HUES48 (cell line): ENCODE data around the gene HAPLN2.

Source experiments
- H3K27ac ChIP-seq: one replicate; pipeline ENCODE4 v1.7.0; 2013; ENCODE audit warnings: low read depth, low read length, inconsistent platforms
- H3K27me3 ChIP-seq: 2 replicates; pipeline ENCODE4 v1.6.1; 2013; ENCODE audit warnings: mild to moderate bottlenecking, low read length; ENCODE audit not compliant: control insufficient read depth, insufficient read depth
- H3K36me3 ChIP-seq: 2 replicates; pipeline ENCODE4 v1.6.1; 2013; ENCODE audit warnings: low read length; ENCODE audit not compliant: control insufficient read depth, insufficient read depth
- H3K4me1 ChIP-seq: 2 replicates; pipeline ENCODE4 v1.6.1; 2013; ENCODE audit warnings: mild to moderate bottlenecking, low read length; ENCODE audit not compliant: control insufficient read depth, insufficient read depth
- H3K4me3 ChIP-seq: 2 replicates; pipeline ENCODE4 v1.5.1; 2013; ENCODE audit warnings: mild to moderate bottlenecking, low read depth, low read length
- H3K9ac ChIP-seq: 2 replicates; pipeline ENCODE4 v1.6.1; 2013; ENCODE audit warnings: mild to moderate bottlenecking, low read depth, low read length, moderate library complexity
- H3K9me3 ChIP-seq: 2 replicates; pipeline ENCODE4 v1.6.1; 2013; ENCODE audit warnings: low read length; ENCODE audit not compliant: control insufficient read depth, insufficient read depth

HAPLN2 gene

DNA sequence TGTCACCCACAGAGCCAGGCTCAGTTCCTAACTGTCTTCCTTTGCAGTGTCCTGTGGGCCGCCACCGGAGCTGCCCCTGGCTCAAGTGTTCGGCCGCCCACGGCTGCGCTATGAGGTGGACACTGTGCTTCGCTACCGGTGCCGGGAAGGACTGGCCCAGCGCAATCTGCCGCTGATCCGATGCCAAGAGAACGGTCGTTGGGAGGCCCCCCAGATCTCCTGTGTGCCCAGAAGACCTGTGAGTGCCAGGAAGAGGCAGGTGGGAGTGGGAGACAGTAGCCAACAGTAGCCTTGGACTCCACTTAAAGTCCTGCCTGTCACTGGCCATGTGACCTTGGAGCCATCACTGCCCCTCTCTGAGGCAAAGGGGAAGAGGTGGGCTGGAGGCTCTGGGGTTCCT, 39.3 kb downstream of the HAPLN2 start:
- H3K27ac ChIP-seq, result no peak overlapping the region
- peaks cover 50% of the 10 kb centered on the region for H3K27me3 ChIP-seq
- no peak overlapping the region for H3K9ac ChIP-seq
- no peaks in the 10 kb centered on the region for H3K9me3 ChIP-seq
- peaks cover 44% of the 10 kb centered on the region for H3K4me1 ChIP-seq
- H3K4me3 ChIP-seq, result no peak overlapping the region
- H3K36me3 ChIP-seq, result no peaks in the 10 kb centered on the region

DNA sequence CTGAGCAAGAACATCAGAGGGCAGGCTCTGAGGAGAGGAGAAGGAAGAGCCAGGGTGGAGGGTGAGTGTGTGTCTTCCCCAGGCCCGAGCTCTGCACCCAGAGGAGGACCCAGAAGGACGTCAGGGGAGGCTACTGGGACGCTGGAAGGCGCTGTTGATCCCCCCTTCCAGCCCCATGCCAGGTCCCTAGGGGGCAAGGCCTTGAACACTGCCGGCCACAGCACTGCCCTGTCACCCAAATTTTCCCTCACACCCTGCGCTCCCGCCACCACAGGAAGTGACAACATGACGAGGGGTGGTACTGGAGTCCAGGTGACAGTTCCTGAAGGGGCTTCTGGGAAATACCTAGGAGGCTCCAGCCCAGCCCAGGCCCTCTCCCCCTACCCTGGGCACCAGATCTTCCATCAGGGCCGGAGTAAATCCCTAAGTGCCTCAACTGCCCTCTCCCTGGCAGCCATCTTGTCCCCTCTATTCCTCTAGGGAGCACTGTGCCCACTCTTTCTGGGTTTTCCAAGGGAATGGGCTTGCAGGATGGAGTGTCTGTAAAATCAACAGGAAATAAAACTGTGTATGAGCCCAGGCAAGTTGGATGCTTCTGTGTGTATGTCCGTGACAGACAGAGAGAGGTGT, 39.8 kb downstream of the HAPLN2 start:
- Histone ChIP-seq H3K27me3 (peaks cover 44% of the 10 kb centered on the region), H3K4me3 (no peak overlapping the region), H3K9me3 (no peaks in the 10 kb centered on the region), H3K4me1 (peaks cover 50% of the 10 kb centered on the region), H3K27ac (no peak overlapping the region), H3K9ac (no peak overlapping the region), H3K36me3 (no peaks in the 10 kb centered on the region)

DNA sequence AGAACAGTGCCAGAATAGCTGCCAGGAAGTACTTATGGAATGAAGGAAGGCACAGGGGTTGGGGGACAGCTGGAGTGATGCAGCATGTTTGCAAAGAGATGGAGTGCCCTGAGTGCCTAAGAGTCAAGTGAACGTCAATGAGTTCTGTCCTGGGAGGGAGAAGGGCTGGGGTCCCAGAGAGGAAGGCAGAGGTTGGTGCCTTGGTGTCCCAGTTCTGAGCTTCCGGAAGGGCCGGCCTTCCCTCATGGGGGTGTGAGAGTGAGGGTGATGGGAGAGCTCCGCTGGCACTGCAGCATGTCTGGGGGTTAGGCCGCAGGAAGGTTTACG, 40.4 kb downstream of the HAPLN2 start:
- Histone ChIP-seq H3K27ac (no peak overlapping the region), H3K36me3 (no peaks in the 10 kb centered on the region), H3K27me3 (peaks cover 41% of the 10 kb centered on the region), H3K9ac (no peak overlapping the region), H3K4me3 (no peak overlapping the region), H3K9me3 (no peaks in the 10 kb centered on the region), H3K4me1 (peaks cover 56% of the 10 kb centered on the region)

DNA sequence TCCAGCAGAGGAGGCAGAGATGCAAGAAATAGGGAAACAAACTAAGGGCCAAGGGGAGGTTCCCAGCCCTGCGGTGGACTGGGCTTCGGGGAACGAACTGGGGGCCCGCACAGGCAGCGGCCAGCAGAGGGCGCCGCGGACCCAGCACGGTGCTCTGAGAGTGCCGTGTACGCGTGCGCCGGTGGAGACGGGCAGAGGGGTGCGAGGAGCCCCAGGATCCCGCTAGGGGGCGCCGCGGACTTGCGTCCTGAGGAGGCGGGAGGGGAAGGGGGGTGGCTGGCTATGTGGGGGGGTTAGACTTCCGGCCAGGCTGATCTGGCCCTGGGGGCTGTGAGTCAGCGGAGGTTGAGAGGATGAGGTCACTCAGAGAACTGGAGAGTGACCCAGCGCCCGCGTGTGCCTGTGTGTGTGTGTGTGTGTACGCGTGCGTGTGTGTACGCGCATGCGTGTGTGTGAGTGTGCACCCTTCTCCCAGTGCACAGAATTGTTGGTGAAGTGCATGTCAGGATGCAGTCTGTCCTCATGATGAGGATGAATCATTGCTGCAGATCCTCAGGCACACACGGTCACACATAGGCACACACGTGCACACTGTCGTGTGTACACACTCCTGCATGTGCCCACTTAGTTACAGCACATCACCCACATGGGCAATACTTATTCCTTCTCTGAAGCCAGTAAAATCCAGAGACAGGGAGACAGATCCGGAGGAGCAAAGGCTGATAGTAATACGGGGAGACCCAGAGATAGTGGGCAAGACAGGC, 41.0 kb downstream of the HAPLN2 start:
- Histone ChIP-seq H3K4me1 (peaks cover 60% of the 10 kb centered on the region), H3K9ac (peak overlapping the region; percentile 59), H3K36me3 (no peaks in the 10 kb centered on the region), H3K27me3 (peaks cover 36% of the 10 kb centered on the region), H3K4me3 (peak overlapping the region; percentile 28; the same call in 1 of the 2 replicates), H3K9me3 (no peaks in the 10 kb centered on the region), H3K27ac (peak overlapping the region; percentile 91)

DNA sequence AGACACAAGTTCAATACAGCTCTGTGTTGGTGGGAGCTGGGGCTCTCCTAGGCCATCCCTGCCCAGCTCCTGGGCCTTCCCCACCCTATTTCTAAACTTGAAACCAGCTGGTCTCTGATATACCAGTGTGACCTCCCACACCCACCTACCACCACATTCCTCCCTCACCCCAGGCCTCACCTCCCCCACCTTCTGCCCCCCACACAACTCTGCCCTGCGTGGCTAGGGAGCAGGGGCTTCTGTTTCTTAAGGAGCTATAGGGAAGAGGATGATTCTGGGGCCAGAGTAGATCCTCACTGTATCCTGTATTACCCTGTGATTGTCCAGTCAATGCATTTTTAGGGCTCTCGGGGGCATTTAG, 41.5 kb downstream of the HAPLN2 start:
- Histone ChIP-seq H3K4me1 (peaks cover 66% of the 10 kb centered on the region), H3K27me3 (peaks cover 31% of the 10 kb centered on the region), H3K36me3 (no peaks in the 10 kb centered on the region), H3K4me3 (peak overlapping the region; percentile 28; the same call in 1 of the 2 replicates), H3K9me3 (no peaks in the 10 kb centered on the region), H3K27ac (peak overlapping the region; percentile 91), H3K9ac (peak overlapping the region; percentile 59)

DNA sequence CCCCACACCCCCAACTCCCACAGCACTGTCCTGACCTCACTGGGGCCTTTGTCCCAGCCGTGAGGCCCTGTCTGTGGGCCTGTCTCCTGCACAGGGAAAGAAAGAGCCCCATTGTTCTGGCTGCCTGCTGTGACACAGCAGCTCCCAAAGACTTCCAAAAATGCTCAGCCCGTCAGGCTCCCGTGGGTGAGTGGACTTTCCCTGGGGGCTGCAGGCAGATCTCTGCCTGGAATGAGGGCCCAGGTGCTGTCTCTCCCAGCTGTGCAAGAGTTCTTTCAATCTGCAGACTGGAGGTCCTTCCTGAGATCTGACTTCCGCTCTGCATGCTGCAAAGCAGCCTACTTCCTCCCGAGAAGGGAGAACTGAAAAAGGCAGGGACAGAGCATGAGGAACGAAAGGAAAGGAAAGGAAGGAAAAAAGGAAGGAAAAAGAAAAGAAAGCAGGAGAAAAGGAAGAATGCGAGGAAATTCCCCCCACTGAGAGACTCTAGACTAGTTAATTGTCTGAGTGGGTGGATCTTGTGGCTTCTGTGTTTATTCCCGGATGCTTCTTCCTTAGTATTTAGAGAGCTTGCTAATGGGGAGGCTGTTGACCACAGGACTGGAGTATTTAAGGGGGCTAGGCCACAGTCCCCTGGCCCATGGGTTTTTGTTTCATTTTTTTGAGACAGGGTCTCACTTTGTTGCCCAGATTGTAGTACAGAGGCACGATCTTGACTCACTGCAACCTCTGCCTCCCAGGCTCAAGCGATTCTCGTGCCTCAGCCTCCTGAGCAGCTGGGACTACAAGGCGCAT, 43.0 kb downstream of the HAPLN2 start:
- Histone ChIP-seq H3K9ac (peak overlapping the region; percentile 24; the same call in 1 of the 2 replicates), H3K9me3 (no peaks in the 10 kb centered on the region), H3K27me3 (peaks cover 16% of the 10 kb centered on the region), H3K4me1 (peaks cover 60% of the 10 kb centered on the region), H3K4me3 (no peak overlapping the region), H3K27ac (peak overlapping the region; percentile 91), H3K36me3 (no peaks in the 10 kb centered on the region)

DNA sequence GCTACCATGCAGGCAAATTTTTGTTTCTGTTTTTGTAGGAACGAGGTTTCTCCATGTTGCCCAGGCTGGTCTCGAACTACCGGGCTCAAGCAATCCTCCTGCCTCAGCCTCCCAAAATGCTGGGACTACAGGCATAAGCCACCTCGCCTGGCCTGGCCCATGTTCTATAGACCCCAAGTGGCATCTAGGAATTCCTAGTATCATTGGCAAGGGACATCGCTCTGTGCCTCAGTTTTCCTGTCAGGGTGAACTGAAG, 43.5 kb downstream of the HAPLN2 start:
- peaks cover 66% of the 10 kb centered on the region for H3K4me1 ChIP-seq
- peaks cover 12% of the 10 kb centered on the region for H3K27me3 ChIP-seq
- H3K27ac ChIP-seq, result peak overlapping the region; percentile 91
- H3K4me3 ChIP-seq, result no peak overlapping the region
- no peaks in the 10 kb centered on the region for H3K9me3 ChIP-seq
- H3K36me3 ChIP-seq, result no peaks in the 10 kb centered on the region
- H3K9ac ChIP-seq, result no peak overlapping the region

DNA sequence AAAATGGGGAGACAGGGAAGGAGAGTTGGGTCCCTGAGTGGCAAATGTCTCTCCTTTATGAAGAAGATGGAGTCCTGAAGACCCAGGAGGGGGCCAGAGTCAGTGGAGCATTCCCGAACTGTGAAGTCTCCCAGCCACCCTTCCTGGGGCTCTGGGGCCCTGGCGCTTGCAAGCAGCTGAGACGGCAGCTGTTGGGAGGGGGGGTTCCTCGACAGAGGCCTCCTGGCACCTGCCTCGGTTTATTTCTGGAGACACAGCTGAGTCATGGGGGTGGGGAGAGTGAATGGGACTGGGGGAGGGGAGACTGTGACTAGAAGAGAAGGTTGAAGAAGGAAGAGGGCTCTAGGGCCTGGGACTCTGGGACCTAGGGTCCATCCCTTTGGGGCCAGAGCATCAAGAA, 44.0 kb downstream of the HAPLN2 start:
- Histone ChIP-seq H3K36me3 (no peaks in the 10 kb centered on the region), H3K4me1 (peaks cover 70% of the 10 kb centered on the region), H3K27ac (peak overlapping the region; percentile 91), H3K9ac (no peak overlapping the region), H3K4me3 (no peak overlapping the region), H3K9me3 (no peaks in the 10 kb centered on the region), H3K27me3 (peaks cover 7% of the 10 kb centered on the region)

DNA sequence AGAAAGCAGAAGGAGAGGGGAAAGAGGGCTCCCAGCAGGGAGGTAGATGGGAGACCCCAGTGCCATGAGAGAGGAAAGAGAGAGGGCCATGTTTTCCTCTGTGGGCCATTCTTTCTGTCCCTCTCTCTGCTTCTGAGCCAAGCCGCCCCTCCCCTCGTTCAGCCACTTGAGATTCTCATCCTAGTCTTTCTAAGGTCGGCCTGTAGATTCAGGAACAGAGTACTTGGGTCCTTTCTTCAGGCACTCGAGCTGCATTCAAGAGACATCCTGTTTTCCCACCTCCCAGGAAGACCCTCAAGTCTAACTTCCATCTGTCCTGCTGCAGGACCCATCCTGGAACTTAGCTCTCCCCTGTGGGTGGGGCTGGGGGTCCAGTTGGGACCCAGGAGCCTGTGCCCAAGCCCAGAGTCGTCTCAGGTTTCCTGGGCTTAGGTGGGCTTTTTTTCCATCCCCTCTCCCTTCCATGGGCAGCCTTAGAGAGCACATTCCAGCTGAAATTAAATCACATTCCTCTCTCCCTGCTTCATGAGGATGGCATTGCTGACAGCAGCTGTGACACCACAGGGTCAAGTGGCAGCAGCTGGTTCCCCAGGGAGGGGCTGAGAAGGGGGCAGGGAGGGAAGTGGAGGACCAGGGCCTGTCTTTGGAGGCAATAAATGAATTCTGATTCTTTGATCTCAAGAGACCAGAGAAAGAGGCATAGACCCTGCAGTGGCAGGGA, 45.0 kb downstream of the HAPLN2 start:
- H3K27me3 ChIP-seq, result no peaks in the 10 kb centered on the region
- H3K4me1 ChIP-seq, result peaks cover 78% of the 10 kb centered on the region
- H3K36me3 ChIP-seq, result no peaks in the 10 kb centered on the region
- H3K27ac ChIP-seq, result peak overlapping the region; percentile 91
- H3K4me3 ChIP-seq, result no peak overlapping the region
- H3K9ac ChIP-seq, result peak overlapping the region; percentile 49
- no peaks in the 10 kb centered on the region for H3K9me3 ChIP-seq

DNA sequence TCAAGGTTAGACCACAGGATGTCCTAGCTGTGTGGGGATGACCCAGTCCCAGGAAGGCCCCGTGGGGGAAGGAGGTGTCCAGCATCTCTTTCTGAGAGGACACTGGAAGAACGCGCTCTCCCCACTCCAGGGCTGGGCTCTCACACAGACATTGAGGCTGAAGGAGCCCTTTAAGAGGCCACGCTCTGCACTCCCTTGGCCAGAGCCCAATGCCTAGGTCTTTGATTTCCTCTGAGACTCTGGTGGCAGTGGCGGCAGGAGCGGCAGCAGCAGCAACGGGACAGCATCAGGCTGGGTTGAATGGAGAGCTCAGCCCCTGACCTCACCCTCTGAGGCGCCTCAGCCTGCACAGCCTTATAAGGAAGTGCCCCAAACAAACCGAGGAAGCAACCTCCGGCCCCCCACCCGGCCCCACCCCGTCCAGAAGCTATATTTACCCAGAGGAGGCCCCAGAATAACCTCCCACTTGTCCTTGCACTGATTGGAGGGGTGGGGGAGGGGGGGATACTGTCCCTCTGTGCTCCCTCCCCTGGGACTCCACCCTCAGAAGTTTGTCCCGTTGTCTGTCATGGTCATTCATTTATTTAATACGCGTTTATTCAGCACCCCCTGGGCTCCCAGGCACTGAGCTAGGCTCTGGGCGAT, 45.7 kb downstream of the HAPLN2 start:
- no peaks in the 10 kb centered on the region for H3K36me3 ChIP-seq
- H3K9me3 ChIP-seq, result no peaks in the 10 kb centered on the region
- H3K4me1 ChIP-seq, result peaks cover 80% of the 10 kb centered on the region
- H3K4me3 ChIP-seq, result no peak overlapping the region
- no peaks in the 10 kb centered on the region for H3K27me3 ChIP-seq
- H3K27ac ChIP-seq, result peak overlapping the region; percentile 91
- H3K9ac ChIP-seq, result peak overlapping the region; percentile 49
